Stimulated activated CD8-positive, alpha-beta memory T cell treated with anti-CD3 and anti-CD28 coated beads, Interleukin-4, amount 100 ng/mL, for 4 hours (primary cell): ENCODE data around the gene GPR27.

ENCODE experiments used
- DNase-seq, 2 donors: peaks; one replicate each; pipeline ENCODE4 v3.0.0-alpha.2; 2020; ENCODE audit warnings: low read depth in 2 of 2, low spot score in 1 of 2

The GPR27 gene

DNA sequence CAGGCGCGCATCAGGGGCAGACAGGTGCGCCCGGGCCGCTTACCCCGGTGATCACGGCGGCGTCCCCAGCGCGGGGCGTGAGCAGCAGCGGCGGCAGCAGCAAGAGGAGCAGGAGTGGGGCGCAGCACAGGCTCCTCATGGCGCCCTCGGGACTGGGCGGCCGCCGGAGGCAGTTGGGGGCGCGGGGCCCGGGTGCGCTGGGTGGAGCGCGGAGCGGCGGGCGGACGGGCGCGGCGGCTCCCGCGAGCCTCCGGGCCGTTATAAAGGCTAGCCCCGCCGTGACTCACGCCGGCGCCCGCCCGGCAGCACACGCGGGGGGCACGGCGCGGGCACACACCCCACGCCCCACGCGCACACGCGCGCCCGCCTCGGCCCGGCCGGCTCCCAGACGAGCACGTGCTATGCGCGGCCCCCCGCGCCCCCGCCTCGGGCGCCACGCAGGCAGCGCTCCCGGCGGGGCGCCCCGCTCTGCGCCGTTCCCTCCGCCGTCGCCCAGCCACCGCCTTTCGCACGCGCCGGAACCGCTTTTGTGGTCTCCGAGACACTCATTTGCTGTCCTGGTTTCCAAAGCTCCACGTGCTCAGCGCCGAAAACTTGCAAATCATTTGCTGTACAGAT, 31.4 kb downstream of the GPR27 start, which contains the start of gene PROK2:
PROK2 (minus strand) TSS at position 235 of the 618 bp plus-strand sequence; CDS start at position 139, 96 bp downstream.
- no peak for DNase-seq

GRCh38 chr3:71785532-71786216, 32.0 kb downstream of the GPR27 start:
- DNase-seq = no peak

- no peak for DNase-seq
Measured at GRCh38 chr3:71786217-71786549, 32.5 kb downstream of the GPR27 start.

- no peak for DNase-seq
Measured at GRCh38 chr3:71786551-71786950, 32.9 kb downstream of the GPR27 start.

GRCh38 chr3:71787851-71788405, 34.3 kb downstream of the GPR27 start:
- DNase-seq = no peak

DNA sequence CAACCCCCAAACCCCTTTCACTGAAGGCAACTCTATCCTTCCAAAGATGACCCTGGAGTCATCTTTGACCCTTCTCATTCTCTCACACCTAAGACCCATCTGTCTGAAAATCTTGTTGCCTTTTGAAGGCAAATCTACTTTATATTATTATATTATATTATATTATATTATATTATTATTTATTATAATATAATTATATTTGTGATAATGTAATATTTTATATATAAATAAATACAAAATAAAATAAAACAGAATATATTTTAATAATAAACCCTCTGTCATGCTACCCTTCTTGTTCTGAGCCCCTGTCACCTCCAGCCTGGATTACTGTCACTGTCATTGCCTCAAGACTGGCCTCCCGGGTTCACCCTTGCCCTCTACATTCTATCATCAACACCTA, 36.3 kb downstream of the GPR27 start:
- DNase-seq = no peak

DNA sequence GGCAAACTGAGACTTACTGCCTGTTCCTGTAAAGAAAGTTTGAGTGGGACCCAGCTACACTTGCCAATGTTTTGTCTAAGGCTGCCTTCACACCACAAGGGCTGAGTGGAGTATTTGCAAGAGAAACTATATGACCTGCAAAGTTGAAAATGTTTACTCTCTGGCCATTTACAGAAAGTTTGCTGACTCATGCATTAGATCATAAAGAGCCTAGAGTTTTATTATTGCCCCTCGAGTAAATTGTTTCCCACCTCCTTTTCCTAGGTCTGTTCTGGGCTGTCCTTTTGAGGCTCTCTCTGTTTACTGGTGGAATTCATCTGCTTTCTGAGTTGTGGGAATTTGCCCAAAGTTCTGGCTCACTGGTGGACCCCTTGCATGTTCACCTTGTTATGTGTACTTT, 38.0 kb downstream of the GPR27 start:
- no peak for DNase-seq

- DNase-seq = no peak
Measured at GRCh38 chr3:71796290-71796689, 42.6 kb downstream of the GPR27 start.

DNA sequence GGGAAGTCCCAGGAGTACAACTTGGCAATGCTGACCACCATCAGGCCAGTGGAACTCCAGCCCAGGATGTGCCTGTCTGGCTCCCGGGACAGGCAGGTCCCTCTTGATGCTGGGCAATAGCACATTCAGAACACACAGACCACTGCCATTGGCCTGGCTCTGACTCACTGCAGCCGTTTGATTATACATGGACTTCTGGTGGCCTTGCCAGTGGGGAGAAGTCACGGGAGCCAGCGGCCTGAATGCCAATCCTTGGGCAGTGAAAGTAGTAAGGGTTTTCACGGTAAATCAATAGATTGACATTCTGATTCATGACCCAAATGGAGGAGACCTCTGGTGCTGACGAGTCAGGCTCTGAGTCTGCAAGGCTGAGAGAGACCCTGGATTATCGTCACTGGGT, 43.8 kb downstream of the GPR27 start:
- no peak for DNase-seq

DNA sequence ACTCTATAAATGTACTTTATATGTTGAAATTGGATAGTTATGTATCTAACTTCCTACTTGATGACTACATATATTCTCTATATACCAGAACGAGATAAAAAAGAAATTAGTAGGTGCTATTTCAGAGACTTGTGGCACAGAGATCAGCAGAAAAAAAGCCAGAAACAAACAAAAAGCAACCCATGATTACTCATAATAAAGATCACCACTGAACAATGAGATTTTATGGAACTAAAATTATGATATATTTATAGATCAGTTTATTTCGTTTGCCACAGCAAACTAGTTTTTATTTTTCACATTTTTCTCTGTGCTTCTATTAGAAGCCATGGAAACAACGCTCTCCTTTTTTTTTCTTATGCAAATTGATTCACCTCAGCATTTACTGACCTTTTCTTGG, 46.4 kb downstream of the GPR27 start:
- no peak for DNase-seq

GRCh38 chr3:71801986-71802385, 48.3 kb downstream of the GPR27 start:
- no peak for DNase-seq

DNA sequence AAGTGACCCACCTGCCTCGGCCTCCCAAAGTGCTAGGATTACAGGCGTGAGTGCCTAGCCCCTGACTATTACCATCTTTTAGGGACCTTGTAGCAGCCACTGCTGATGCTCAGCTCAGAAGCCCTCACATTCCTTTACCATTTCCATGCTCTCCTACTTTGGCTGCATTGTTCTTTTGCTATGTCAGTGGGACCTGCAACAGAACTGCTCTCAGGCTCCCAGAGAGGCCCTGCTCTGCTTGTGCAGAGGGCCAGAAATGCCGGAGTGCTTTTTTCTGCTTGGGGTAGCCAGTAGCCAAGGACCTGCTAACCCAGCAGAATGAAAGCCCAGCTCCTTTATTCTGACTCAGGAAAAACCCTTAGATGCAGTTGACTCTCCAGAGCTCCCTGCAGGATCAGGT, 49.6 kb downstream of the GPR27 start:
- no peak for DNase-seq

GRCh38 chr3:71805199-71805598, 51.5 kb downstream of the GPR27 start:
- DNase-seq = no peak

GRCh38 chr3:71805691-71806090, 52.0 kb downstream of the GPR27 start:
- no peak for DNase-seq
